Parathyroid adenoma (tissue), 2 donors: Measurements from ENCODE around the gene NF1.

Experiments
- H2AFZ ChIP-seq: fragments of 300-600 bp; sonication (generic); one replicate; pipeline ENCODE4 v1.7.0; 2017; ENCODE audit warnings: antibody characterized with exemption, mild to moderate bottlenecking
- H3K27ac ChIP-seq: fragments of 300-600 bp; sonication (generic); one replicate; pipeline ENCODE4 v1.7.0; 2017
- H3K27me3 ChIP-seq: fragments of 300-600 bp; sonication (generic); one replicate; pipeline ENCODE4 v1.7.0; 2017; ENCODE audit warnings: low read length; ENCODE audit not compliant: control insufficient read depth, insufficient read depth
- H3K36me3 ChIP-seq: fragments of 300-600 bp; sonication (generic); one replicate; pipeline ENCODE4 v1.7.0; 2017; ENCODE audit warnings: low read length; ENCODE audit not compliant: control insufficient read depth, insufficient read depth
- H3K4me1 ChIP-seq: fragments of 300-600 bp; sonication (generic); one replicate; pipeline ENCODE4 v1.7.0; 2017; ENCODE audit warnings: control low read depth
- H3K4me2 ChIP-seq: fragments of 300-600 bp; sonication (generic); one replicate; pipeline ENCODE4 v1.7.0; 2017; ENCODE audit warnings: low read length
- H3K4me3 ChIP-seq: fragments of 300-600 bp; sonication (generic); one replicate; pipeline ENCODE4 v1.7.0; 2017; ENCODE audit warnings: low read depth, low read length
- H3K79me2 ChIP-seq: fragments of 300-600 bp; sonication (generic); one replicate; pipeline ENCODE4 v1.7.0; 2017; ENCODE audit warnings: control low read depth
- H3K9ac ChIP-seq: fragments of 300-600 bp; sonication (generic); one replicate; pipeline ENCODE4 v1.7.0; 2017; ENCODE audit warnings: mild to moderate bottlenecking
- H3K9me3 ChIP-seq: fragments of 300-600 bp; sonication (generic); one replicate; pipeline ENCODE4 v1.7.0; 2017; ENCODE audit warnings: low read length; ENCODE audit not compliant: control insufficient read depth
- CTCF ChIP-seq: fragments of 300-600 bp; sonication (generic); IDR thresholded peaks from one replicate; pipeline ENCODE4 v1.7.0; 2017; ENCODE audit warnings: antibody characterized with exemption, mild to moderate bottlenecking
- donor health status: primary hyperparathyroidism.

NF1 gene

DNA sequence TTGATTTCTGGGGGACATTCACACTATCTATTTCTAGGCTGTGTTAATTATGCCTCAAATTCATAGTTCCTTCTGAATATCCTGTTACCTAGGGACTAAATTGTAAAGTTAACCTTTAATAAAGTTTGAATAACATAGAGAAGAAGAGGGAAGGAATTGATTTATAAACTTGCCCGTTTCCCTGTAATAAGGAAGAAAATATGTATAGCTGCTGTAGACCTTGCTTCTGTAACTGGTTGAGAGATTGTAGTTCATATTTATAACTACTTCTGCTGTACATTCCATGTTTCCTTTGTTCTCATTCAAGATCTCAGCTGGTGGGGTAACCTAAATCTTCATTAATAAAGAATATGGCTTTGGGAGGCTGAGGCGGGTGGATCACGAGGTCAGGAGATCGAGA is 19.2 kb downstream of the NF1 start:
- Histone ChIP-seq H3K27me3 (no peaks in the 10 kb centered on the region), H3K9me3 (no peaks in the 10 kb centered on the region), H3K4me3 (no peak overlapping the region), H3K4me1 (peaks cover 10% of the 10 kb centered on the region), H2AFZ (no peak overlapping the region), H3K9ac (no peak overlapping the region), H3K4me2 (no peak overlapping the region), H3K79me2 (peaks cover 42% of the 10 kb centered on the region), H3K27ac (no peak overlapping the region), H3K36me3 (no peaks in the 10 kb centered on the region)
- TF ChIP-seq CTCF = no peak

DNA sequence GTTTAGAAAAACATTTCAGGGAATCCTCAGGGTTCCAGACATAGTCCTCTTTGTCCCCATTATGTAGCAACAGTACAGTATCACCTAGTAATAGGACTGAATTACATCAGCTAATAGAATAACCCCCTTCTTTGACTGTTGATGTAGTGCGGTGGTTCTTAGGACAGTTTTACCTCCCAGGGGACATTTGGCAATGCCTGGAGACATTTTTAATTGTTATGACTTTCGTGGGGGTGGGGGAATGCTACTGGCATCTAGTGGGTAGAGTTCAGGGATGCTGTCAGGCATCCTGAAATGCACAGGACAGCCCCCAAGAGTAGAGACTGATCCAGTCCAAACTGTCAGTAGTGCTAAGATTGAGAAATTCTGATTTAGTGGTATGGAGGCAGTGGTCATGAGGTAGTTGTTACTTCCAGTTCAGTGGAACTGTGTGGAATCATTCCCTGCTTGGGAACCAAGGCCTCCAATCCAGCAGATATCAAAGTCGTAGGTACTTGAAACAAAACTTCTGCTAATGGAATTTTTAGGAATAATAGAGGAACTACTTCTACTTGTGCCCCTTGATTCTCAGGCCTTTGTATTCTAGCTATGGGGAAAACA is 20.3 kb downstream of the NF1 start:
- H3K36me3 ChIP-seq = no peaks in the 10 kb centered on the region
- peaks cover 41% of the 10 kb centered on the region for H3K79me2 ChIP-seq
- no peak overlapping the region for H3K27ac ChIP-seq
- peaks cover 6% of the 10 kb centered on the region for H3K4me1 ChIP-seq
- H3K9me3 ChIP-seq = no peaks in the 10 kb centered on the region
- no peak overlapping the region for H3K9ac ChIP-seq
- no peak overlapping the region for H3K4me3 ChIP-seq
- H3K27me3 ChIP-seq = no peaks in the 10 kb centered on the region
- H2AFZ ChIP-seq = no peak overlapping the region
- no peak for TF ChIP-seq CTCF
- H3K4me2 ChIP-seq = no peak overlapping the region

DNA sequence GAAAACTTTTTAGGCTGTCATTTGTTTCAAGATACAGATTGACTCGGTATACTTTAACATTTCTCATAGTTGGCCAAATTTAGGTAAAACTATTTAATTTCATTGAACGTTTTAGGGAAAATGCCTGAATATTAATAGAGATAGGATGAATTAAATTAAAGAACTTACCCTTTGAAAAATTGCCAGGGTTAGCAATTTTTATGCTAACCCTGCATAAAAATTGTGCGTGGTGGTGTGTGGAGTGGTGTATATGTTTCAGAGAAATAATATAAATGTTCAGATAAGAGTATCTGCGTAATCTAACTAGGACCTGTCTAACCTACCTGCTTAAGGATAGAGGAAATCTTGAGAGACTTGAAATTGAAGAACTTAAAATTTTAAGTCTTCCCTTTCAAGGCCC is 21.4 kb downstream of the NF1 start:
- no peaks in the 10 kb centered on the region for H3K9me3 ChIP-seq
- H3K36me3 ChIP-seq = no peaks in the 10 kb centered on the region
- H3K4me2 ChIP-seq = no peak overlapping the region
- peaks cover 4% of the 10 kb centered on the region for H3K4me1 ChIP-seq
- H3K9ac ChIP-seq = no peak overlapping the region
- H3K79me2 ChIP-seq = peaks cover 45% of the 10 kb centered on the region
- H2AFZ ChIP-seq = no peak overlapping the region
- H3K27me3 ChIP-seq = no peaks in the 10 kb centered on the region
- no peak overlapping the region for H3K27ac ChIP-seq
- H3K4me3 ChIP-seq = no peak overlapping the region
- TF ChIP-seq CTCF = no peak

DNA sequence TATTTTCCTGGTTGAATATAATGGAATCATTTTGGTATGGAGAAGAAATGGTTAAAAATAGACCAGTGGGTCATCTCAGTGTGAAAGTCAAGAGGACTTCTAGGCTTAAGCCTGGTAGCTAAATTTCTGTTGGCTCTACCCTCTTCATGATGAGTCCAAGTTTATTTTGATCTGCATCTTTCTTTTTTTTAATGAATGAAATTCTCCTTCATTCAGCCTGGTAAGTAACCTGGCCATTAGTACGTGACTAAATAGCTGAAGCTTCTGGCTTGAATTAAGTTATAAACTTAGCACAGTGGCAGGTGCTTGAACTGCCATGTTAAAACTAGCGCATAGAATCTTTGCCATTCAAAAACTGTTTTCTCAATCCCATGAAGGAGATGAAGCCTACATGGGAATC is 28.0 kb downstream of the NF1 start:
- Histone ChIP-seq H3K9ac (no peak overlapping the region), H2AFZ (no peak overlapping the region), H3K9me3 (no peaks in the 10 kb centered on the region), H3K4me3 (no peak overlapping the region), H3K4me2 (no peak overlapping the region), H3K27ac (no peak overlapping the region), H3K4me1 (peaks cover 3% of the 10 kb centered on the region), H3K36me3 (no peaks in the 10 kb centered on the region), H3K27me3 (no peaks in the 10 kb centered on the region), H3K79me2 (peaks cover 28% of the 10 kb centered on the region)
- TF ChIP-seq CTCF = no peak

GRCh38 chr17:31126318-31126717 is 31.5 kb downstream of the NF1 start:
- Histone ChIP-seq H3K4me2 (no peak overlapping the region), H3K27me3 (no peaks in the 10 kb centered on the region), H2AFZ (no peak overlapping the region), H3K36me3 (no peaks in the 10 kb centered on the region), H3K4me1 (peaks cover 7% of the 10 kb centered on the region), H3K9me3 (no peaks in the 10 kb centered on the region), H3K79me2 (peaks cover 40% of the 10 kb centered on the region), H3K9ac (no peak overlapping the region), H3K27ac (no peak overlapping the region), H3K4me3 (no peak overlapping the region)
- no peak for TF ChIP-seq CTCF
